HepG2 (cell line): ENCODE results near the gene CAMKK1. TPM values are rescaled to one million over a fixed set of nuclear protein-coding genes. Genes with fewer than 3 reads are reported as not detected.

Experiments used
- ATAC-seq: fragments of 200-7000 bp; cut with Tn5 transposase; 3 replicates; pipeline ENCODE4 v1.9.1; 2020; ENCODE audit warnings: mild to moderate bottlenecking, moderate library complexity
- BruUV-seq: library from RNA; stranded (reverse); fragments of 400-500 nt; replicated peaks from 2 replicates; lab custom pipeline; 2021; lab: Mats Ljungman, UMichigan
- CTCF ChIA-PET: fragments of 300-600 bp; formaldehyde crosslinking; extraction: SDS; loops from one replicate; lab custom pipeline; 2021; ENCODE audit warnings: low total read pairs, inconsistent platforms, low intra/inter-chr PET ratio; lab: Yijun Ruan, JAX
- POLR2A ChIA-PET: fragments of 350-600 bp; sonication (Branson Sonifier 250); formaldehyde crosslinking; loops from one replicate; lab custom pipeline; 2020; ENCODE audit warnings: antibody characterized with exemption, inconsistent platforms; lab: Yijun Ruan, JAX
- DNase-seq: peaks from one replicate; pipeline ENCODE4 v3.0.0-alpha.2; 2015; ENCODE audit warnings: low spot score
- FAIRE-seq: peaks from 3 replicates; lab custom pipeline; 2011; peaks lifted over from hg19 to GRCh38; lab: Jason Lieb, UNC
- H2AFZ ChIP-seq: one replicate; pipeline ENCODE4 v1.6.1; 2011; ENCODE audit warnings: low read length, inconsistent platforms
- H3K27ac ChIP-seq: fragments of 300-600 bp; 3 replicates; pipeline ENCODE4 v1.8.0; 2011; ENCODE audit warnings: mixed run types, mild to moderate bottlenecking, mixed read lengths, low read length, inconsistent platforms; ENCODE audit not compliant: insufficient read depth; ENCODE audit errors: extremely low read length
- H3K27me3 ChIP-seq, 2 experiments: fragments of 200-600 bp in 1 of 2; 2 replicates in 1 of 2; 3 replicates in 1 of 2; pipeline versions ENCODE4 v1.6.0 to v1.8.0; 2011; ENCODE audit warnings: low read length in 2 of 2, mild to moderate bottlenecking in 2 of 2, moderate library complexity in 2 of 2, inconsistent platforms in 1 of 2; ENCODE audit not compliant: insufficient read depth in 2 of 2, control insufficient read depth in 1 of 2
- H3K36me3 ChIP-seq, 2 experiments: fragments of 200-600 bp in 1 of 2; replicated peaks in 1 of 2; 2 replicates in 1 of 2; 3 replicates in 1 of 2; pipeline versions ENCODE4 v1.5.1 to v1.8.0; 2011; ENCODE audit warnings: low read length in 2 of 2, inconsistent platforms in 1 of 2; ENCODE audit not compliant: insufficient read depth in 2 of 2, control insufficient read depth in 1 of 2
- H3K4me1 ChIP-seq: 2 replicates; pipeline ENCODE4 v1.5.1; 2012; ENCODE audit warnings: low read length, inconsistent platforms; ENCODE audit not compliant: insufficient read depth
- H3K4me2 ChIP-seq: 2 replicates; pipeline ENCODE4 v1.6.0; 2011; ENCODE audit warnings: low read depth, low read length, inconsistent platforms
- H3K4me3 ChIP-seq, 3 experiments: fragments of 200-600 bp in 1 of 3; sonication (generic), shearing (Covaris generic) in 1 of 3; replicated peaks in 1 of 3; 2 replicates each; pipeline ENCODE4 v1.5.1; 2011 to 2016; ENCODE audit warnings: low read length in 3 of 3, inconsistent platforms in 2 of 3, low read depth in 2 of 3, mild to moderate bottlenecking in 2 of 3, control low read depth in 1 of 3, mixed read lengths in 1 of 3; ENCODE audit not compliant: insufficient read depth in 1 of 3
- H3K79me2 ChIP-seq: one replicate; pipeline ENCODE4 v1.6.1; 2011; ENCODE audit warnings: low read length, inconsistent platforms; ENCODE audit not compliant: insufficient read depth
- H3K9ac ChIP-seq: 2 replicates; pipeline ENCODE4 v1.6.0; 2011; ENCODE audit warnings: mild to moderate bottlenecking, low read depth, low read length, inconsistent platforms; ENCODE audit not compliant: insufficient read depth
- H3K9me3 ChIP-seq: 2 replicates; pipeline ENCODE4 v1.5.1; 2012; ENCODE audit warnings: mild to moderate bottlenecking, low read length
- H4K20me1 ChIP-seq: 2 replicates; pipeline ENCODE4 v1.6.0; 2011; ENCODE audit warnings: inconsistent platforms, mild to moderate bottlenecking, low read length, moderate library complexity; ENCODE audit not compliant: insufficient read depth
- ATF1 ChIP-seq: IDR thresholded peaks from 2 replicates; pipeline ENCODE4 v1.6.1; 2016; ENCODE audit warnings: mild to moderate bottlenecking, control low read depth
- FOXC1 ChIP-seq: sonication (generic); formaldehyde crosslinking; IDR thresholded peaks from 2 replicates; pipeline ENCODE4 v1.8.0; 2022; ENCODE audit warnings: mild to moderate bottlenecking, missing genetic modification reagents, borderline replicate concordance
- GTF2F1 ChIP-seq: fragments of 150-350 bp; IDR thresholded peaks from 2 replicates; pipeline ENCODE4 v1.6.1; 2014; ENCODE audit warnings: low read length
- TBX2 ChIP-seq: sonication (generic); formaldehyde crosslinking; IDR thresholded peaks from 2 replicates; pipeline ENCODE4 v1.5.0; 2020; ENCODE audit warnings: missing genetic modification reagents, mild to moderate bottlenecking, borderline replicate concordance
- ZNF281 ChIP-seq: sonication (generic); formaldehyde crosslinking; IDR thresholded peaks from 2 replicates; pipeline ENCODE4 v1.4.0; 2020; ENCODE audit warnings: missing genetic modification reagents, borderline replicate concordance
- ZNF543 ChIP-seq: sonication (generic); formaldehyde crosslinking; IDR thresholded peaks from 2 replicates; pipeline ENCODE4 v1.4.0; 2020; ENCODE audit warnings: mild to moderate bottlenecking, missing genetic modification reagents
- ZNF7 ChIP-seq: IDR thresholded peaks from 2 replicates; pipeline ENCODE4 v1.6.1; 2016; ENCODE audit warnings: missing biosample characterization, missing genetic modification reagents
- WGBS: methylation state at CpG from one replicate; pipeline ENCODE4 v1.1.6; 2017; ENCODE audit warnings: low lambda C conversion rate; 5-methylcytosine and 5-hydroxymethylcytosine counted together
- in situ Hi-C: cut with HindIII; loops from 2 replicates; pipeline ENCODE4 v1.10.0; 2017; ENCODE audit warnings: low pct_unique_long_range_greater_than_20kb; ENCODE audit not compliant: extremely low pct_ligation_motif_present
- intact Hi-C: fragments of 100-400 bp; cut with micrococcal nuclease; formaldehyde crosslinking; loops from one replicate; pipeline ENCODE4 v1.10.0; 2022; ENCODE audit not compliant: unreplicated experiment
- polyA plus RNA-seq, 8 experiments: library from polyadenylated mRNA; depleted of rRNA in 3 of 8; stranded (reverse) in 7 of 8; unstranded in 1 of 8; fragments of >200 nt; fragmentation: Illumina TruSeq in 4 of 8; extraction: Trizol in 4 of 8; gene quantifications; 2 replicates each; pipeline versions ENCODE4 v1.2.1 to v1.2.3, GENCODE V29; 2011 to 2016; ENCODE audit warnings: low read depth in 4 of 8, missing spikeins in 1 of 8, mixed read lengths in 1 of 8; ENCODE audit not compliant: insufficient read depth in 1 of 8
- total RNA-seq, 5 experiments: library from RNA; depleted of rRNA; stranded (reverse); fragments of >200 nt; fragmentation: Illumina TruSeq; extraction: Trizol; gene quantifications; 2 replicates each; pipeline ENCODE4 v1.2.3, GENCODE V29; 2016; ENCODE audit warnings: low read depth in 1 of 5
- TF ChIP-seq, protein P1 (sequence below): sonication (generic); formaldehyde crosslinking; IDR thresholded peaks from 2 replicates; pipeline ENCODE4 v1.5.0; 2020; ENCODE audit warnings: missing genetic modification reagents

Gene CAMKK1
- total and polyA plus RNA-seq, 2 of the 13 experiments (the other 11 are each of a cell fraction or from before 2014, with no cell fraction given), result 1.5 to 1.6 TPM

DNA sequence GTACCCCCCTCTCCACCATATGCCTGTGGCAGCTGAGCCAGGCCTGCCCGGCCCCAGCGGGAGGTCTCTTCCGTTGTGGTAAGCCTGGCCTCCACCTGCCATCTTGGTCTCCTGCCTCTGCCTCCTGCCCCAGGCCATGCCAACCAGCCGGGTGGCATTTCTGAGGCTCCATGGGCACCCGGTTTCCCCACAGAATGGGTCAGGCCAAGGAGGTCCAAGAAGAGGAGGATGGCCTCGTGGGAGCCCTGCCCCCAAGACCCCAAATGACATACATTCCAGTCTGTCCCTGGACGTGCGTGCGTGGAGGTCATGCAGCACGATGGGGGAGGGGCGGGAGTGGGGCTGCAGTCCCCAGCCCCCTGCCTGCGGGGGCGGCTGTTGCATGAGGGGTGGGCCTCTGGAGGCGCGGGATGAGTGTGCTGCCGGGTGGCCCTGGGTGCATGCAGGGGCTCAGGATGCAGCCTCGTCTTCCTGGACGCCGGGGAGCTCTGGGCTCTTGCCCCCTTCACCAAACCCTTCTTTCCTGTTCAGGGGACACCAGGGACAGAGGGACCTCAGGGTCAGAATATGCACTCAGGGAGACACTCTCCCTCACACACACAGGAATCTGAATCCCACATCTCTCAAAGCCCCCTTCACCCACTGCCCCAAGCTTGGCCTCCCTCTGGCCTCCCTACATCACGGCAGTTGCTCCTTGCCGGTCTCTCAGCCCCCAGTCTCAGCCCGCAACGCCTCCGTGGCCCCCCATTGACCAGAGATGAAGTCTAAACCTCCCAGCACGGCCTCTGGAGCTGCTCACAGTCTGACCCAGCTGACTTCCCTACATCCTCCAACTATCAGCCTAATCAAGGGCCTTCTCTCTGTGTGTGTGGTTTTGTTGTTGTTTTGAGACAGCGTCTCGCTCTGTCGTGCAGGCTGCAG, 30.8 kb downstream of the CAMKK1 start:
- Histone ChIP-seq H3K4me2 (no peak overlapping the region), H3K36me3 (no peaks in the 10 kb centered on the region; a peak in 1 of 5 replicates), H3K79me2 (no peaks in the 10 kb centered on the region), H3K4me3 (no peak overlapping the region), H3K27me3 (no peaks in the 10 kb centered on the region), H2AFZ (no peak overlapping the region), H4K20me1 (no peaks in the 10 kb centered on the region), H3K9ac (no peak overlapping the region), H3K9me3 (no peaks in the 10 kb centered on the region), H3K4me1 (peaks cover 10% of the 10 kb centered on the region; the same call in 1 of the 2 replicates), H3K27ac (no peak overlapping the region)
- ChIA-PET CTCF (no interaction called here), POLR2A (no interaction called here)
- intact Hi-C loops, result no loop called here
- in situ Hi-C loops, result no loop called here
- ATAC-seq, result no peak
- 95% methylated on average over 21 of the region's 28 CpGs for WGBS
- TF ChIP-seq, protein P1, sequence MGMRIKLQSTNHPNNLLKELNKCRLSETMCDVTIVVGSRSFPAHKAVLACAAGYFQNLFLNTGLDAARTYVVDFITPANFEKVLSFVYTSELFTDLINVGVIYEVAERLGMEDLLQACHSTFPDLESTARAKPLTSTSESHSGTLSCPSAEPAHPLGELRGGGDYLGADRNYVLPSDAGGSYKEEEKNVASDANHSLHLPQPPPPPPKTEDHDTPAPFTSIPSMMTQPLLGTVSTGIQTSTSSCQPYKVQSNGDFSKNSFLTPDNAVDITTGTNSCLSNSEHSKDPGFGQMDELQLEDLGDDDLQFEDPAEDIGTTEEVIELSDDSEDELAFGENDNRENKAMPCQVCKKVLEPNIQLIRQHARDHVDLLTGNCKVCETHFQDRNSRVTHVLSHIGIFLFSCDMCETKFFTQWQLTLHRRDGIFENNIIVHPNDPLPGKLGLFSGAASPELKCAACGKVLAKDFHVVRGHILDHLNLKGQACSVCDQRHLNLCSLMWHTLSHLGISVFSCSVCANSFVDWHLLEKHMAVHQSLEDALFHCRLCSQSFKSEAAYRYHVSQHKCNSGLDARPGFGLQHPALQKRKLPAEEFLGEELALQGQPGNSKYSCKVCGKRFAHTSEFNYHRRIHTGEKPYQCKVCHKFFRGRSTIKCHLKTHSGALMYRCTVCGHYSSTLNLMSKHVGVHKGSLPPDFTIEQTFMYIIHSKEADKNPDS, result no peak
- TF ChIP-seq GTF2F1 (no peak), ZNF543 (CRISPR knock-in tag) (no peak), ZNF281 (CRISPR knock-in tag) (no peak), ATF1 (CRISPR knock-in tag) (no peak), FOXC1 (no peak), TBX2 (CRISPR knock-in tag) (no peak), ZNF7 (CRISPR knock-in tag) (no peak)
- DNase-seq, result no peak
- no peak for FAIRE-seq
- no TSS peak for BruUV-seq
